Caco-2 (cell line): ENCODE data around the gene MT2A. TPM values are rescaled to one million over a fixed set of nuclear protein-coding genes. Genes with fewer than 3 reads are reported as not detected.

ENCODE experiments used
- BruUV-seq: library from RNA; stranded (reverse); fragments of 400-500 nt; replicated peaks from 2 replicates; lab custom pipeline; 2021; lab: Mats Ljungman, UMichigan
- CTCF ChIA-PET: fragments of 300-600 bp; sonication (Branson Sonifier 250); formaldehyde crosslinking; loops from one replicate; lab custom pipeline; 2022; ENCODE audit warnings: antibody characterized with exemption; lab: Charles Lee
- POLR2A ChIA-PET: fragments of 300-600 bp; sonication (Branson Sonifier 250); formaldehyde crosslinking; loops from one replicate; lab custom pipeline; 2022; ENCODE audit warnings: antibody characterized with exemption; lab: Charles Lee
- DNase-seq, 2 experiments: peaks; one replicate each; pipeline versions ENCODE4 v3.0.0 to v3.0.0-alpha.2; 2020 to 2022
- H3K27me3 ChIP-seq: replicated peaks from 2 replicates; pipeline ENCODE4 v1.6.0; 2011; ENCODE audit warnings: low read length; ENCODE audit not compliant: control insufficient read depth, insufficient read depth
- H3K36me3 ChIP-seq: 2 replicates; pipeline ENCODE4 v1.5.1; 2011; ENCODE audit warnings: low read length; ENCODE audit not compliant: control insufficient read depth, insufficient read depth
- H3K4me1 ChIP-seq: fragments of 250-450 bp; sonication (Bioruptor Pico); 2 replicates; pipeline ENCODE4 v1.5.1; 2020; ENCODE audit warnings: mild to moderate bottlenecking
- H3K4me3 ChIP-seq: 2 replicates; pipeline ENCODE4 v1.5.1; 2011; ENCODE audit warnings: low read depth, mild to moderate bottlenecking, control low read depth, low read length
- H3K9me3 ChIP-seq: fragments of 250-450 bp; sonication (Bioruptor Pico); 2 replicates; pipeline ENCODE4 v1.5.1; 2020; ENCODE audit warnings: mild to moderate bottlenecking, moderate library complexity
- H3K27ac Mint-ChIP-seq: one replicate; pipeline ENCODE4 v1.8.0; 2022; ENCODE audit warnings: mixed read lengths; ENCODE audit not compliant: unreplicated experiment
- H3K27me3 Mint-ChIP-seq: one replicate; pipeline ENCODE4 v1.8.0; 2022; ENCODE audit warnings: mixed read lengths; ENCODE audit not compliant: insufficient read depth, unreplicated experiment
- H3K36me3 Mint-ChIP-seq: one replicate; pipeline ENCODE4 v1.8.0; 2022; ENCODE audit warnings: mild to moderate bottlenecking, mixed read lengths; ENCODE audit not compliant: insufficient read depth, unreplicated experiment
- H3K4me1 Mint-ChIP-seq: one replicate; pipeline ENCODE4 v1.8.0; 2022; ENCODE audit warnings: low read depth, mixed read lengths; ENCODE audit not compliant: unreplicated experiment
- H3K4me3 Mint-ChIP-seq: one replicate; pipeline ENCODE4 v1.8.0; 2022; ENCODE audit warnings: mild to moderate bottlenecking, moderate library complexity, mixed read lengths; ENCODE audit not compliant: unreplicated experiment
- H3K9me3 Mint-ChIP-seq: one replicate; pipeline ENCODE4 v1.8.0; 2022; ENCODE audit warnings: mixed read lengths; ENCODE audit not compliant: unreplicated experiment
- intact Hi-C: fragments of 100-400 bp; cut with micrococcal nuclease; formaldehyde crosslinking; loops from one replicate; pipeline ENCODE4 v1.10.0; 2022; ENCODE audit not compliant: unreplicated experiment
- total RNA-seq: library from RNA; stranded (reverse); gene quantifications from 2 replicates; pipeline ENCODE4 v1.2.3, GENCODE V29; 2022
- TF ChIP-seq, protein P1 (sequence below), 2 experiments: fragments of 200-600 bp in 1 of 2; IDR thresholded peaks; 1 replicate in 1 of 2; 2 replicates in 1 of 2; pipeline versions ENCODE4 v1.5.1 to v1.8.0; 2011 to 2022; ENCODE audit warnings: antibody characterized with exemption in 1 of 2, control low read depth in 1 of 2, inconsistent platforms in 1 of 2, low read depth in 1 of 2, low read length in 1 of 2, mild to moderate bottlenecking in 1 of 2, moderate library complexity in 1 of 2; ENCODE audit not compliant: insufficient read depth in 1 of 2, severe bottlenecking in 1 of 2, unreplicated experiment in 1 of 2

The MT2A gene
- total RNA-seq, 1 experiment from 2014 or later, result 10.5 TPM

DNA sequence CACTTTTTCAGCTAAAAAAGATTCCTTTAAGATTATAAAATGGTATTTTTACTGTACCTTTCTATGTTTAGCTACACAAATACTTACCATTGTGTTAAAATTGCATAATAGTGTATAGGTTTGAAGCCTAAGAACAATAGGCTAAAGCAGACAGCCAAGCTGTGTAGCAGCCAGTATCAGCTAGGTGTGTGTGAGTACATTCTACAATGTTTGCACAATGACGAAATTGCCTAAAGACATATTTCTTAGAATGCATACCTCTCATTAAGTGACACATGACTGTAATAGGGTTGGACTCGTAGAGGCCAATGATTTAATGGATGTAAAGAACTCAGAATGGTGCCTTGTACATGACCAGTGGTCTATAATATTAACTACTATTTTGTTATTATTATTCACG, 41.4 kb downstream of the MT2A start:
- no TSS peak for BruUV-seq
- intact Hi-C loops, result loop anchor here (1.0 kb wide), 1 partner anchor 7 kb away; the partner anchor contains the start of gene MT1F
- H3K36me3 ChIP-seq, result no peaks in the 10 kb centered on the region
- Mint-ChIP-seq H3K27ac (no peak overlapping the region), H3K27me3 (peaks cover 6% of the 10 kb centered on the region), H3K9me3 (no peaks in the 10 kb centered on the region), H3K4me1 (no peaks in the 10 kb centered on the region), H3K36me3 (no peaks in the 10 kb centered on the region), H3K4me3 (no peak overlapping the region)
- no peaks in the 10 kb centered on the region for H3K27me3 ChIP-seq
- POLR2A ChIA-PET, result no interaction called here
- TF ChIP-seq, protein P1, sequence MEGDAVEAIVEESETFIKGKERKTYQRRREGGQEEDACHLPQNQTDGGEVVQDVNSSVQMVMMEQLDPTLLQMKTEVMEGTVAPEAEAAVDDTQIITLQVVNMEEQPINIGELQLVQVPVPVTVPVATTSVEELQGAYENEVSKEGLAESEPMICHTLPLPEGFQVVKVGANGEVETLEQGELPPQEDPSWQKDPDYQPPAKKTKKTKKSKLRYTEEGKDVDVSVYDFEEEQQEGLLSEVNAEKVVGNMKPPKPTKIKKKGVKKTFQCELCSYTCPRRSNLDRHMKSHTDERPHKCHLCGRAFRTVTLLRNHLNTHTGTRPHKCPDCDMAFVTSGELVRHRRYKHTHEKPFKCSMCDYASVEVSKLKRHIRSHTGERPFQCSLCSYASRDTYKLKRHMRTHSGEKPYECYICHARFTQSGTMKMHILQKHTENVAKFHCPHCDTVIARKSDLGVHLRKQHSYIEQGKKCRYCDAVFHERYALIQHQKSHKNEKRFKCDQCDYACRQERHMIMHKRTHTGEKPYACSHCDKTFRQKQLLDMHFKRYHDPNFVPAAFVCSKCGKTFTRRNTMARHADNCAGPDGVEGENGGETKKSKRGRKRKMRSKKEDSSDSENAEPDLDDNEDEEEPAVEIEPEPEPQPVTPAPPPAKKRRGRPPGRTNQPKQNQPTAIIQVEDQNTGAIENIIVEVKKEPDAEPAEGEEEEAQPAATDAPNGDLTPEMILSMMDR (IDR thresholded peaks at IDR 0.05; ENCODE audit: insufficient read depth in 1 of 2, low read depth in 1 of 2, low read length in 1 of 2, severe bottlenecking in 1 of 2, unreplicated experiment in 1 of 2), result no peak
- CTCF ChIA-PET, result interaction anchor here (0.6 to 1.2 kb wide), 2 partner anchors 24 to 49 kb away, joined by 3 read pairs; partner anchors contain the start of gene MT1E
- no peaks in the 10 kb centered on the region for H3K9me3 ChIP-seq
- H3K4me1 ChIP-seq, result peaks cover 18% of the 10 kb centered on the region
- peak in 1 of 2 experiments; percentile 37 for DNase-seq
- H3K4me3 ChIP-seq, result no peak overlapping the region

DNA sequence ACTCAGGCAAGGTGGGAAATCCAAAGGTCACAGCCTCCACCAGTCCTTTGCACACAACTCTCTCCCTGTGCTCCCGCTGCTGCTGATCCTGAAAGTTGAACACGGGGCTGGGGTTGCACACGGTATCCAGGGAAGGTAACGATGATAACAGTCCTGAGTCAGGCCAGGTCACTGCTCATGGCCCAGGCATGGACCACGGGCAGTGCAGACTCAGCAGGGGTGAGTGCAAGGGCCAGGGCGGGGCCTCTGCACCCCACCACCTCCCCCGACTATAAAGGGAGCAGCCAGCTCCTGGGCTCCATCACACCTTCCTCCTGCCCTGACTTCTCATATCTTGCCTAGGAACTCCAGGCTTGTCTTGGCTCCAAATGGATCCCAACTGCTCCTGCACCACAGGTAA, 43.2 kb downstream of the MT2A start, which contains the start of gene MT1B:
MT1B (plus strand) TSS at position 301 of the 400 bp plus-strand sequence; CDS start at position 369, 68 bp downstream.
- H3K27me3 Mint-ChIP-seq, result peaks cover 3% of the 10 kb centered on the region
- POLR2A ChIA-PET, result no interaction called here
- no peak within 1 kb of the TSS for H3K4me3 Mint-ChIP-seq
- H3K9me3 Mint-ChIP-seq, result no peaks in the 10 kb centered on the region
- Histone ChIP-seq H3K4me1 (peaks cover 18% of the 10 kb centered on the region), H3K36me3 (no peaks in the 10 kb centered on the region), H3K4me3 (no peak within 1 kb of the TSS), H3K9me3 (no peaks in the 10 kb centered on the region), H3K27me3 (no peaks in the 10 kb centered on the region)
- TF ChIP-seq, protein P1 (IDR thresholded peaks at IDR 0.05; ENCODE audit: insufficient read depth in 1 of 2, low read depth in 1 of 2, low read length in 1 of 2, severe bottlenecking in 1 of 2, unreplicated experiment in 1 of 2), result no peak
- BruUV-seq, result no TSS peak
- H3K4me1 Mint-ChIP-seq, result no peaks in the 10 kb centered on the region
- CTCF ChIA-PET, result no interaction called here
- intact Hi-C loops, result no loop called here
- no peak within 1 kb of the TSS for H3K27ac Mint-ChIP-seq
- no peaks in the 10 kb centered on the region for H3K36me3 Mint-ChIP-seq
- DNase-seq, result no peak

DNA sequence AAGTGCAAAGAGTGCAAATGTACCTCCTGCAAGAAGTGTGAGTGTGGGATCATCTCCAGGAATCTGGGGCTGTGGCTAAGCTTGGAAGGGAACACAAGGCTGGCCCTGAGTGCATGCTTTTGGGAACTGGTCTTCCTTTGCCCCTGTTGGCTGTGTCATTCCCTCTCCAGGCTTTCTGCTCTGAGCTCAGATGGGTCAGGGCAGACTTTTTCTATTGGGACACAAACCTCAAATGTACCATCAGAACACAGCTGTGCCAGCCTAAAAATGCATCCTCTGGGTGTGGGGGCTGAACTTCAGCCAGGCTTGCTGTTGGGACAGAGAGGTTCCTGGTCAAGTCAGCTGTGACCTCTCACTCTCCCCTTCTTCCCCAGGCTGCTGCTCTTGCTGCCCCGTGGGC, 44.2 kb downstream of the MT2A start:
- CTCF ChIA-PET, result interaction anchor here (0.7 kb wide), 1 partner anchor 9 kb away, joined by 5 read pairs; no protein-coding TSS in a partner anchor
- DNase-seq, result no peak
- POLR2A ChIA-PET, result no interaction called here
- intact Hi-C loops, result no loop called here
- peaks cover 5% of the 10 kb centered on the region for H3K36me3 Mint-ChIP-seq
- Histone ChIP-seq H3K9me3 (no peaks in the 10 kb centered on the region), H3K27me3 (no peaks in the 10 kb centered on the region), H3K4me1 (peaks cover 18% of the 10 kb centered on the region), H3K4me3 (no peak overlapping the region), H3K36me3 (no peaks in the 10 kb centered on the region)
- peaks cover 3% of the 10 kb centered on the region for H3K27me3 Mint-ChIP-seq
- H3K4me3 Mint-ChIP-seq, result no peak overlapping the region
- no peak overlapping the region for H3K27ac Mint-ChIP-seq
- TF ChIP-seq, protein P1 (IDR thresholded peaks at IDR 0.05; ENCODE audit: insufficient read depth in 1 of 2, low read depth in 1 of 2, low read length in 1 of 2, severe bottlenecking in 1 of 2, unreplicated experiment in 1 of 2), result no peak
- H3K4me1 Mint-ChIP-seq, result no peaks in the 10 kb centered on the region
- no TSS peak for BruUV-seq
- H3K9me3 Mint-ChIP-seq, result no peaks in the 10 kb centered on the region
